IMR-90 (cell line): Measurements from ENCODE around the gene WWC2. TPM values are rescaled to one million over a fixed set of nuclear protein-coding genes. Genes with fewer than 3 reads are reported as not detected.

Experiments used
- ATAC-seq: fragments of 200-7000 bp; cut with Tn5 transposase; 2 replicates; pipeline ENCODE4 v1.9.1; 2020; ENCODE audit warnings: low read depth, mild to moderate bottlenecking, moderate library complexity
- BruUV-seq: library from RNA; stranded (reverse); fragments of 400-500 nt; replicated peaks from 2 replicates; lab custom pipeline; 2021; lab: Mats Ljungman, UMichigan
- CTCF ChIA-PET: fragments of 300-600 bp; formaldehyde crosslinking; extraction: SDS; loops from one replicate; lab custom pipeline; 2021; ENCODE audit warnings: antibody characterized with exemption; lab: Yijun Ruan, JAX
- POLR2A ChIA-PET: fragments of 300-600 bp; sonication (Branson Sonifier 250); formaldehyde crosslinking; loops from one replicate; lab custom pipeline; 2022; ENCODE audit warnings: antibody characterized with exemption; ENCODE audit not compliant: unreplicated experiment; lab: Charles Lee
- DNase-seq: peaks from one replicate; pipeline ENCODE4 v3.0.0; 2013
- H2AFZ ChIP-seq: replicated peaks from 2 replicates; pipeline ENCODE3; 2013; ENCODE audit warnings: low read length, mild to moderate bottlenecking; ENCODE audit not compliant: poor library complexity
- H2AK5ac ChIP-seq: 2 replicates; pipeline ENCODE4 v1.6.1; 2013; ENCODE audit warnings: low read depth, low read length, inconsistent platforms
- H2AK9ac ChIP-seq: replicated peaks from 2 replicates; pipeline ENCODE3; 2013; ENCODE audit warnings: mild to moderate bottlenecking, low read depth, low read length, moderate library complexity; ENCODE audit not compliant: poor library complexity
- H2BK120ac ChIP-seq: 2 replicates; pipeline ENCODE4 v1.6.1; 2013; ENCODE audit warnings: low read depth, low read length, inconsistent platforms
- H2BK15ac ChIP-seq: 3 replicates; pipeline ENCODE4 v1.6.1; 2013; ENCODE audit warnings: low read depth, low read length, inconsistent platforms
- H2BK20ac ChIP-seq: 2 replicates; pipeline ENCODE4 v1.6.1; 2013; ENCODE audit warnings: low read depth, mild to moderate bottlenecking, inconsistent platforms, low read length, moderate library complexity
- H2BK5ac ChIP-seq: 2 replicates; pipeline ENCODE4 v1.6.1; 2013; ENCODE audit warnings: mild to moderate bottlenecking, low read depth, low read length, inconsistent platforms; ENCODE audit not compliant: poor library complexity, severe bottlenecking
- H3K14ac ChIP-seq: replicated peaks from 2 replicates; pipeline ENCODE4 v1.6.1; 2013; ENCODE audit warnings: low read depth, low read length, inconsistent platforms
- H3K18ac ChIP-seq: 2 replicates; pipeline ENCODE4 v1.6.1; 2013; ENCODE audit warnings: low read depth, low read length, control low read depth
- H3K23ac ChIP-seq: 2 replicates; pipeline ENCODE4 v1.6.1; 2013; ENCODE audit warnings: low read depth, low read length, inconsistent platforms
- H3K27ac ChIP-seq: 2 replicates; pipeline ENCODE4 v1.5.1; 2013; ENCODE audit warnings: mild to moderate bottlenecking, control low read depth, low read length; ENCODE audit not compliant: insufficient read depth
- H3K27me3 ChIP-seq: 2 replicates; pipeline ENCODE4 v1.6.1; 2013; ENCODE audit warnings: low read length; ENCODE audit not compliant: control insufficient read depth, insufficient read depth
- H3K36me3 ChIP-seq: 2 replicates; pipeline ENCODE4 v1.6.1; 2013; ENCODE audit warnings: low read length, mixed read lengths; ENCODE audit not compliant: control insufficient read depth, insufficient read depth
- H3K4ac ChIP-seq: 2 replicates; pipeline ENCODE4 v1.6.1; 2013; ENCODE audit warnings: low read depth, low read length, inconsistent platforms
- H3K4me1 ChIP-seq: 2 replicates; pipeline ENCODE4 v1.6.1; 2013; ENCODE audit warnings: low read length, mixed read lengths; ENCODE audit not compliant: control insufficient read depth, insufficient read depth
- H3K4me2 ChIP-seq: 2 replicates; pipeline ENCODE4 v1.6.1; 2013; ENCODE audit warnings: low read depth, mild to moderate bottlenecking, control low read depth, low read length, moderate library complexity
- H3K4me3 ChIP-seq: 2 replicates; pipeline ENCODE4 v1.5.1; 2013; ENCODE audit warnings: low read depth, mild to moderate bottlenecking, control low read depth, low read length, moderate library complexity; ENCODE audit not compliant: insufficient read depth
- H3K56ac ChIP-seq: 2 replicates; pipeline ENCODE4 v1.6.1; 2013; ENCODE audit warnings: low read length, inconsistent platforms; ENCODE audit not compliant: insufficient read depth; ENCODE audit errors: extremely low read depth
- H3K79me1 ChIP-seq, 2 experiments: 2 replicates each; pipeline ENCODE4 v1.6.1; 2013; ENCODE audit warnings: low read length in 2 of 2, inconsistent platforms in 1 of 2, low read depth in 1 of 2
- H3K9ac ChIP-seq: 2 replicates; pipeline ENCODE4 v1.6.1; 2013; ENCODE audit warnings: low read depth, low read length, control low read depth
- H3K9me1 ChIP-seq: 2 replicates; pipeline ENCODE4 v1.6.1; 2013; ENCODE audit warnings: low read length, inconsistent platforms; ENCODE audit not compliant: insufficient read depth
- H3K9me3 ChIP-seq: 2 replicates; pipeline ENCODE4 v1.6.1; 2013; ENCODE audit warnings: low read length; ENCODE audit not compliant: control insufficient read depth, insufficient read depth
- H4K20me1 ChIP-seq: 2 replicates; pipeline ENCODE4 v1.6.1; 2013; ENCODE audit warnings: low read length, inconsistent platforms; ENCODE audit not compliant: insufficient read depth
- H4K5ac ChIP-seq: 2 replicates; pipeline ENCODE4 v1.6.1; 2013; ENCODE audit warnings: mild to moderate bottlenecking, low read depth, low read length, control low read depth
- H4K8ac ChIP-seq, 2 experiments: 2 replicates each; pipeline ENCODE4 v1.6.1; 2013; ENCODE audit warnings: low read depth in 2 of 2, low read length in 2 of 2, control low read depth in 1 of 2, inconsistent platforms in 1 of 2
- H4K91ac ChIP-seq: 2 replicates; pipeline ENCODE4 v1.6.1; 2013; ENCODE audit warnings: low read depth, low read length, inconsistent platforms; ENCODE audit not compliant: insufficient read depth
- BHLHE40 ChIP-seq: fragments of 150-350 bp; IDR thresholded peaks from 2 replicates; pipeline ENCODE4 v1.6.1; 2016; ENCODE audit warnings: mild to moderate bottlenecking, low read depth, low read length
- CEBPB ChIP-seq: IDR thresholded peaks from 2 replicates; pipeline ENCODE4 v1.6.1; 2012; ENCODE audit warnings: low read depth, low read length, improper control_type of control experiment
- CHD1 ChIP-seq: IDR thresholded peaks from 2 replicates; pipeline ENCODE4 v1.6.1; 2012; ENCODE audit warnings: low read depth, low read length, improper control_type of control experiment
- CTCF ChIP-seq: conservative IDR thresholded peaks from 2 replicates; pipeline ENCODE4 v1.5.1; 2012; ENCODE audit warnings: mild to moderate bottlenecking, low read depth, low read length, improper control_type of control experiment
- ELK1 ChIP-seq: fragments of 150-350 bp; IDR thresholded peaks from 2 replicates; pipeline ENCODE4 v1.6.1; 2016; ENCODE audit warnings: low read depth, mild to moderate bottlenecking, low read length, moderate library complexity, borderline replicate concordance
- FOS ChIP-seq: fragments of 150-350 bp; IDR thresholded peaks from 2 replicates; pipeline ENCODE4 v1.6.1; 2016; ENCODE audit warnings: low read depth, low read length
- MAFK ChIP-seq: IDR thresholded peaks from 2 replicates; pipeline ENCODE4 v1.6.1; 2012; ENCODE audit warnings: low read depth, low read length, improper control_type of control experiment
- MXI1 ChIP-seq: IDR thresholded peaks from 2 replicates; pipeline ENCODE4 v1.6.1; 2012; ENCODE audit warnings: low read depth, mild to moderate bottlenecking, low read length, moderate library complexity, borderline replicate concordance
- NFE2L2 ChIP-seq: fragments of 150-350 bp; IDR thresholded peaks from 2 replicates; pipeline ENCODE4 v1.6.1; 2016; ENCODE audit warnings: low read depth, mild to moderate bottlenecking, low read length
- POLR2A ChIP-seq: IDR thresholded peaks from 2 replicates; pipeline ENCODE4 v1.6.1; 2012; ENCODE audit warnings: mild to moderate bottlenecking, low read depth, low read length
- RAD21 ChIP-seq: IDR thresholded peaks from 2 replicates; pipeline ENCODE4 v1.6.1; 2012; ENCODE audit warnings: low read length, improper control_type of control experiment
- RCOR1 ChIP-seq: IDR thresholded peaks from 2 replicates; pipeline ENCODE4 v1.6.1; 2012; ENCODE audit warnings: mild to moderate bottlenecking, low read length, improper control_type of control experiment; ENCODE audit not compliant: insufficient replicate concordance
- RFX5 ChIP-seq: IDR thresholded peaks from 2 replicates; pipeline ENCODE4 v1.8.0; 2012; ENCODE audit warnings: low read depth, mild to moderate bottlenecking, low read length, moderate library complexity
- SMC3 ChIP-seq: fragments of 150-350 bp; IDR thresholded peaks from 2 replicates; pipeline ENCODE4 v1.6.1; 2016; ENCODE audit warnings: low read depth, mild to moderate bottlenecking, antibody characterized with exemption, low read length, moderate library complexity
- USF2 ChIP-seq: fragments of 150-350 bp; IDR thresholded peaks from 2 replicates; pipeline ENCODE4 v1.6.1; 2017; ENCODE audit warnings: mild to moderate bottlenecking, antibody characterized with exemption, low read length, low read depth
- WGBS, 2 experiments: methylation state at CpG; one replicate each; pipeline versions ENCODE4 v1.1.5 to v1.1.7; 2013; ENCODE audit warnings: missing lambda C conversion rate in 2 of 2; ENCODE audit not compliant: insufficient read length in 1 of 2; ENCODE audit errors: extremely low coverage in 2 of 2; 5-methylcytosine and 5-hydroxymethylcytosine counted together
- dilution Hi-C: fragments of 300-500 bp; cut with HindIII; formaldehyde crosslinking; loops from one replicate; pipeline ENCODE4 v1.14.3; 2018; ENCODE audit warnings: low sequenced_read_pairs; ENCODE audit not compliant: unreplicated experiment
- in situ Hi-C: fragments of 300-500 bp; cut with MboI; formaldehyde crosslinking; loops from 3 replicates; pipeline ENCODE4 v1.14.3; 2019; ENCODE audit warnings: low sequenced_read_pairs, inconsistent platforms, mixed read lengths
- intact Hi-C: fragments of 100-400 bp; cut with micrococcal nuclease; formaldehyde crosslinking; loops from 2 replicates; pipeline ENCODE4 v1.10.0; 2022
- polyA plus RNA-seq, 3 experiments: library from polyadenylated mRNA; depleted of rRNA; stranded (reverse); fragments of >200 nt; gene quantifications; 2 replicates each; pipeline ENCODE4 v1.2.3, GENCODE V29; 2012; ENCODE audit warnings: low replicate concordance in 1 of 3
- total RNA-seq: library from RNA; depleted of rRNA; stranded (reverse); fragments of >200 nt; gene quantifications from 2 replicates; pipeline ENCODE4 v1.2.3, GENCODE V29; 2012

Gene WWC2
- total and polyA plus RNA-seq, 2 of the 4 experiments (the other 2 are of a cell fraction) = 26.6 to 27.4 TPM

- no peak overlapping the region for H3K18ac ChIP-seq
- no peak overlapping the region for H2BK120ac ChIP-seq
- 0 out of 2 replicates have a peak, but pooled peaks cover 2% of the 10 kb centered on the region for H3K9me3 ChIP-seq
- H3K4ac ChIP-seq = no peak overlapping the region
- H3K4me2 ChIP-seq = no peak overlapping the region
- in situ Hi-C loops = no loop called here
- no peak overlapping the region for H2AK9ac ChIP-seq
- H3K79me1 ChIP-seq = peaks cover 30 to 72% of the 10 kb centered on the region in 2 experiments; a peak in 3 of 4 replicates
- dilution Hi-C loops = no loop called here
- peak overlapping the region; percentile 58; the same call in 1 of the 2 replicates for H3K14ac ChIP-seq
- no peak overlapping the region for H4K91ac ChIP-seq
- peaks cover 60% of the 10 kb centered on the region for H4K20me1 ChIP-seq
- intact Hi-C loops = no loop called here
- POLR2A ChIA-PET = no interaction called here
- ATAC-seq (no peak), DNase-seq (peak; percentile 31)
- H3K9me1 ChIP-seq = peaks cover 13% of the 10 kb centered on the region
- no peak overlapping the region for H3K27ac ChIP-seq
- BruUV-seq = no TSS peak
- H2BK20ac ChIP-seq = no peak overlapping the region
- H4K8ac ChIP-seq = no peak overlapping the region
- H2AK5ac ChIP-seq = no peak overlapping the region
- H3K27me3 ChIP-seq = no peaks in the 10 kb centered on the region
- no peak overlapping the region for H3K56ac ChIP-seq
- peak overlapping the region; percentile 9 for H2BK5ac ChIP-seq
- no peak overlapping the region for H4K5ac ChIP-seq
- H3K36me3 ChIP-seq = no peaks in the 10 kb centered on the region
- no peak overlapping the region for H2AFZ ChIP-seq
- H3K9ac ChIP-seq = no peak overlapping the region
- H3K23ac ChIP-seq = peak overlapping the region; percentile 70; the same call in 1 of the 2 replicates
- H2BK15ac ChIP-seq = no peak overlapping the region; the same call in 2 of the 3 replicates
- WGBS, 2 experiments = 80% methylated on average over 1 of the region's 4 CpGs; no CpG with 5 or more reads in 1 of the 2 experiments
- CTCF ChIA-PET = no interaction called here
- H3K4me1 ChIP-seq = peaks cover 13% of the 10 kb centered on the region
- H3K4me3 ChIP-seq = no peak overlapping the region
- TF ChIP-seq NFE2L2 (no peak), RAD21 (no peak), RCOR1 (no peak), ELK1 (no peak), FOS (no peak), POLR2A (no peak), CHD1 (no peak), BHLHE40 (no peak), CEBPB (no peak), MXI1 (no peak), MAFK (no peak), USF2 (no peak), RFX5 (no peak), SMC3 (no peak), CTCF (no peak)
Observed at GRCh38 chr4:183139058-183139750, 40.1 kb downstream of the WWC2 start.
